Activated CD8-positive, alpha-beta memory T cell treated with anti-CD3 and anti-CD28 coated beads, Interleukin-2, amount 10 ng/mL, durations not matched to agents 7 days and 5 days (primary cell): ENCODE results near the gene KIAA1671. TPM values are rescaled to one million over a fixed set of nuclear protein-coding genes. Genes with fewer than 3 reads are reported as not detected.

Source experiments
- ATAC-seq: fragments of 150-1000 bp; cut with Tn5 transposase; one replicate; pipeline ENCODE4 v1.10.0; 2021; ENCODE audit warnings: moderate library complexity
- CTCF ChIA-PET: fragments of 350-600 bp; sonication (Branson Sonifier 250); formaldehyde crosslinking; loops from one replicate; lab custom pipeline; 2021; ENCODE audit warnings: antibody characterized with exemption; lab: Charles Lee
- DNase-seq: peaks from one replicate; pipeline ENCODE4 v3.0.0-alpha.2; 2020
- H3K27ac Mint-ChIP-seq: one replicate; pipeline ENCODE4 v1.8.0; 2021; ENCODE audit warnings: mild to moderate bottlenecking, mixed read lengths
- H3K27me3 Mint-ChIP-seq: one replicate; pipeline ENCODE4 v1.8.0; 2021; ENCODE audit warnings: mixed read lengths
- H3K36me3 Mint-ChIP-seq: one replicate; pipeline ENCODE4 v1.8.0; 2021; ENCODE audit warnings: mild to moderate bottlenecking, mixed read lengths
- H3K4me1 Mint-ChIP-seq: one replicate; pipeline ENCODE4 v1.8.0; 2021; ENCODE audit warnings: mixed read lengths
- H3K4me3 Mint-ChIP-seq: one replicate; pipeline ENCODE4 v1.8.0; 2021; ENCODE audit warnings: mild to moderate bottlenecking, moderate library complexity, mixed read lengths
- H3K9me3 Mint-ChIP-seq: one replicate; pipeline ENCODE4 v1.8.0; 2022; ENCODE audit warnings: low read depth, mixed read lengths
- total RNA-seq, 2 experiments: library from RNA; stranded (reverse); gene quantifications; one replicate each; pipeline ENCODE4 v1.2.3, GENCODE V29; 2021

The KIAA1671 gene
- total RNA-seq, 2 experiments from 2014 or later: 11.4 to 20.1 TPM

GRCh38 chr22:25086902-25087282 lies 134.4 kb downstream of the KIAA1671 start:
- Mint-ChIP-seq H3K4me3 (no peak overlapping the region), H3K27me3 (no peaks in the 10 kb centered on the region), H3K27ac (peak overlapping the region; percentile 78), H3K36me3 (peaks cover 9% of the 10 kb centered on the region), H3K9me3 (no peaks in the 10 kb centered on the region), H3K4me1 (peaks cover 45% of the 10 kb centered on the region)
- DNase-seq (no peak), ATAC-seq (no peak)
- CTCF ChIA-PET: interaction anchor here (0.8 to 4.0 kb wide), 6 partner anchors 10 to 148 kb away, joined by 3 to 17 read pairs (median 6); no protein-coding TSS in a partner anchor

- CTCF ChIA-PET: interaction anchor here (0.9 kb wide), 1 partner anchor 14 kb away, joined by 3 read pairs; no protein-coding TSS in a partner anchor
- Mint-ChIP-seq H3K9me3 (no peaks in the 10 kb centered on the region), H3K36me3 (peaks cover 6% of the 10 kb centered on the region), H3K4me1 (peaks cover 19% of the 10 kb centered on the region), H3K27me3 (no peaks in the 10 kb centered on the region), H3K27ac (no peak overlapping the region), H3K4me3 (no peak overlapping the region)
- DNase-seq (no peak), ATAC-seq (no peak)
Observed at GRCh38 chr22:25090225-25090890, 137.8 kb downstream of the KIAA1671 start.

GRCh38 chr22:25091458-25091857 lies 138.9 kb downstream of the KIAA1671 start:
- Mint-ChIP-seq H3K4me3 (no peak overlapping the region), H3K4me1 (peaks cover 8% of the 10 kb centered on the region), H3K27me3 (no peaks in the 10 kb centered on the region), H3K27ac (no peak overlapping the region), H3K36me3 (peaks cover 4% of the 10 kb centered on the region), H3K9me3 (no peaks in the 10 kb centered on the region)
- ATAC-seq (no peak), DNase-seq (no peak)
- CTCF ChIA-PET: no interaction called here

GRCh38 chr22:25092119-25092518 lies 139.6 kb downstream of the KIAA1671 start:
- ATAC-seq (no peak), DNase-seq (no peak)
- Mint-ChIP-seq H3K36me3 (peaks cover 4% of the 10 kb centered on the region), H3K9me3 (no peaks in the 10 kb centered on the region), H3K4me3 (no peak overlapping the region), H3K27me3 (no peaks in the 10 kb centered on the region), H3K27ac (no peak overlapping the region), H3K4me1 (peaks cover 1% of the 10 kb centered on the region)
- CTCF ChIA-PET: interaction anchor here (1.2 kb wide), 2 partner anchors 12 to 16 kb away, joined by 3 read pairs; no protein-coding TSS in a partner anchor

GRCh38 chr22:25094579-25094978 lies 142.1 kb downstream of the KIAA1671 start:
- ATAC-seq (no peak), DNase-seq (no peak)
- Mint-ChIP-seq H3K4me1 (no peaks in the 10 kb centered on the region), H3K27me3 (no peaks in the 10 kb centered on the region), H3K27ac (no peak overlapping the region), H3K9me3 (no peaks in the 10 kb centered on the region), H3K36me3 (no peaks in the 10 kb centered on the region), H3K4me3 (no peak overlapping the region)
- CTCF ChIA-PET: interaction anchor here (1.3 kb wide), 1 partner anchor 107 kb away, joined by 3 read pairs; no protein-coding TSS in a partner anchor

GRCh38 chr22:25095869-25096268 lies 143.4 kb downstream of the KIAA1671 start:
- no peaks in the 10 kb centered on the region for H3K36me3 Mint-ChIP-seq
- no peak overlapping the region for H3K27ac Mint-ChIP-seq
- H3K4me3 Mint-ChIP-seq: no peak overlapping the region
- DNase-seq (no peak), ATAC-seq (no peak)
- no peaks in the 10 kb centered on the region for H3K9me3 Mint-ChIP-seq
- CTCF ChIA-PET: interaction anchor here (1.1 to 1.9 kb wide), 2 partner anchors 14 to 15 kb away, joined by 3 to 6 read pairs; no protein-coding TSS in a partner anchor
- H3K27me3 Mint-ChIP-seq: no peaks in the 10 kb centered on the region
- no peaks in the 10 kb centered on the region for H3K4me1 Mint-ChIP-seq

- Mint-ChIP-seq H3K9me3 (no peaks in the 10 kb centered on the region), H3K4me1 (no peaks in the 10 kb centered on the region), H3K36me3 (no peaks in the 10 kb centered on the region), H3K27ac (no peak overlapping the region), H3K27me3 (no peaks in the 10 kb centered on the region), H3K4me3 (no peak overlapping the region)
- DNase-seq: no peak
- no peak for ATAC-seq
- CTCF ChIA-PET: interaction anchor here (0.9 to 1.9 kb wide), 2 partner anchors 14 to 15 kb away, joined by 3 to 6 read pairs; no protein-coding TSS in a partner anchor
Observed at GRCh38 chr22:25096638-25097405, 144.3 kb downstream of the KIAA1671 start.

- no peak for DNase-seq
- CTCF ChIA-PET: interaction anchor here (0.7 to 0.9 kb wide), 2 partner anchors 44 to 104 kb away, joined by 3 to 4 read pairs; no protein-coding TSS in a partner anchor
Observed at GRCh38 chr22:25098445-25099081, 146.0 kb downstream of the KIAA1671 start.

GRCh38 chr22:25099202-25099601 lies 146.7 kb downstream of the KIAA1671 start:
- CTCF ChIA-PET: interaction anchor here (0.5 to 0.9 kb wide), 3 partner anchors 45 to 252 kb away, joined by 3 to 4 read pairs (median 3); no protein-coding TSS in a partner anchor
- H3K4me1 Mint-ChIP-seq: no peaks in the 10 kb centered on the region
- DNase-seq: no peak
- no peaks in the 10 kb centered on the region for H3K27me3 Mint-ChIP-seq
- H3K36me3 Mint-ChIP-seq: no peaks in the 10 kb centered on the region
- H3K4me3 Mint-ChIP-seq: no peak overlapping the region
- no peaks in the 10 kb centered on the region for H3K9me3 Mint-ChIP-seq
- no peak for ATAC-seq
- no peak overlapping the region for H3K27ac Mint-ChIP-seq

More at GRCh38 chr22:25098445-25099081, 146.0 kb downstream of the KIAA1671 start:
- Mint-ChIP-seq H3K36me3 (no peaks in the 10 kb centered on the region), H3K27ac (no peak overlapping the region), H3K9me3 (no peaks in the 10 kb centered on the region), H3K27me3 (no peaks in the 10 kb centered on the region), H3K4me1 (no peaks in the 10 kb centered on the region), H3K4me3 (no peak overlapping the region)
- no peak for ATAC-seq

- Mint-ChIP-seq H3K36me3 (no peaks in the 10 kb centered on the region), H3K4me1 (no peaks in the 10 kb centered on the region), H3K27ac (no peak overlapping the region), H3K4me3 (no peak overlapping the region), H3K9me3 (no peaks in the 10 kb centered on the region), H3K27me3 (no peaks in the 10 kb centered on the region)
- no peak for ATAC-seq
- DNase-seq: no peak
- CTCF ChIA-PET: no interaction called here
Observed at GRCh38 chr22:25100402-25100801, 147.9 kb downstream of the KIAA1671 start.

- ATAC-seq: no peak
- CTCF ChIA-PET: no interaction called here
Observed at GRCh38 chr22:25100948-25101347, 148.4 kb downstream of the KIAA1671 start.

GRCh38 chr22:25101501-25101900 lies 149.0 kb downstream of the KIAA1671 start:
- no peaks in the 10 kb centered on the region for H3K36me3 Mint-ChIP-seq
- DNase-seq (no peak), ATAC-seq (no peak)
- no peaks in the 10 kb centered on the region for H3K27me3 Mint-ChIP-seq
- no peak overlapping the region for H3K27ac Mint-ChIP-seq
- no peak overlapping the region for H3K4me3 Mint-ChIP-seq
- no peaks in the 10 kb centered on the region for H3K9me3 Mint-ChIP-seq
- H3K4me1 Mint-ChIP-seq: no peaks in the 10 kb centered on the region
- CTCF ChIA-PET: no interaction called here

More at GRCh38 chr22:25100948-25101347, 148.4 kb downstream of the KIAA1671 start:
- Mint-ChIP-seq H3K4me3 (no peak overlapping the region), H3K27me3 (no peaks in the 10 kb centered on the region), H3K36me3 (no peaks in the 10 kb centered on the region), H3K27ac (no peak overlapping the region), H3K4me1 (no peaks in the 10 kb centered on the region), H3K9me3 (no peaks in the 10 kb centered on the region)
- DNase-seq: no peak

- Mint-ChIP-seq H3K36me3 (no peaks in the 10 kb centered on the region), H3K27ac (no peak overlapping the region), H3K9me3 (no peaks in the 10 kb centered on the region), H3K4me1 (no peaks in the 10 kb centered on the region), H3K27me3 (no peaks in the 10 kb centered on the region), H3K4me3 (no peak overlapping the region)
- DNase-seq: no peak
- CTCF ChIA-PET: interaction anchor here (1.1 kb wide), 1 partner anchor 22 kb away, joined by 3 read pairs; no protein-coding TSS in a partner anchor
- ATAC-seq: no peak
Observed at GRCh38 chr22:25101986-25102385, 149.5 kb downstream of the KIAA1671 start.
